ENCODE results near the gene NEDD4.
"Not testable (repeated sequence)": the region's sequence is repeated elsewhere in the genome, so short reads cannot be mapped to it uniquely, and the experiment has no call there.

NEDD4 gene

GRCh38 chr15:55891196-55891595, 102.2 kb downstream of the NEDD4 start:
- DNase-seq: no peak

GRCh38 chr15:55884223-55884622, 109.2 kb downstream of the NEDD4 start:
- peak; percentile 40 for DNase-seq

- DNase-seq: peak; percentile 50
These were observed 114.2 kb downstream of the NEDD4 start for GRCh38 chr15:55879181-55879580.

- no peak for DNase-seq
These were observed 120.2 kb downstream of the NEDD4 start for GRCh38 chr15:55873024-55873720.

- DNase-seq: no peak
These were observed 120.9 kb downstream of the NEDD4 start for GRCh38 chr15:55872471-55872870.

- no peak for DNase-seq
These were observed 123.8 kb downstream of the NEDD4 start for GRCh38 chr15:55869660-55870059.

GRCh38 chr15:55868707-55869106, 124.7 kb downstream of the NEDD4 start:
- DNase-seq: peak; percentile 10

- not testable (repeated sequence) for DNase-seq
These were observed 125.1 kb downstream of the NEDD4 start for GRCh38 chr15:55868291-55868690.

GRCh38 chr15:55863911-55864310, 129.5 kb downstream of the NEDD4 start:
- DNase-seq: no peak

GRCh38 chr15:55861115-55861514, 132.3 kb downstream of the NEDD4 start:
- DNase-seq: peak; percentile 4

GRCh38 chr15:55860468-55860867, 132.9 kb downstream of the NEDD4 start:
- DNase-seq: no peak

- peak; percentile 48 for DNase-seq
These were observed 133.7 kb downstream of the NEDD4 start for GRCh38 chr15:55859681-55860080.

GRCh38 chr15:55858661-55859060, 134.8 kb downstream of the NEDD4 start:
- DNase-seq: peak; percentile 49

- no peak for DNase-seq
These were observed 136.8 kb downstream of the NEDD4 start for GRCh38 chr15:55856506-55857164.

GRCh38 chr15:55853134-55853533, 140.3 kb downstream of the NEDD4 start:
- DNase-seq: no peak

- peak; percentile 78 for DNase-seq
These were observed 147.2 kb downstream of the NEDD4 start for GRCh38 chr15:55846116-55846707.

GRCh38 chr15:55842897-55843296, 150.5 kb downstream of the NEDD4 start:
- DNase-seq: not testable (repeated sequence)

GRCh38 chr15:55835866-55836265, 157.5 kb downstream of the NEDD4 start:
- no peak for DNase-seq

- peak; percentile 32 for DNase-seq
These were observed 159.1 kb downstream of the NEDD4 start for GRCh38 chr15:55834331-55834730.

- no peak for DNase-seq
These were observed 163.6 kb downstream of the NEDD4 start for GRCh38 chr15:55829826-55830225.

- no peak for DNase-seq
These were observed 165.5 kb downstream of the NEDD4 start for GRCh38 chr15:55827955-55828354.

GRCh38 chr15:55827204-55827603, 166.2 kb downstream of the NEDD4 start:
- no peak for DNase-seq

GRCh38 chr15:55824857-55825613, 168.4 kb downstream of the NEDD4 start:
- no peak for DNase-seq

Measured in fibroblast of upper back skin (primary cell).